Measurements from ENCODE around the gene SPSB4.

- TF ChIP-seq CTCF (conservative IDR thresholded peaks at IDR 0.05 in 1 of 2, IDR thresholded peaks at IDR 0.05 in 1 of 2; ENCODE audit: low read depth in 1 of 2, low read length in 2 of 2): no peak
- no peak for TF ChIP-seq EZH2 (IDR thresholded peaks at IDR 0.05; ENCODE audit: low read length, missing control alignments)
Measured at GRCh38 chr3:141124715-141125114, 73.6 kb downstream of the SPSB4 start.
